ENCODE results near the gene MDFI. TPM values are rescaled to one million over a fixed set of nuclear protein-coding genes. Genes with fewer than 3 reads are reported as not detected.
"Not testable (repeated sequence)": the region's sequence is repeated elsewhere in the genome, so short reads cannot be mapped to it uniquely, and the experiment has no call there.

Gene MDFI
- total and polyA plus RNA-seq, 2 experiments from 2014 or later, result not detected

- Histone ChIP-seq H3K36me3 (ENCODE audit: low read depth) (no peaks in the 10 kb centered on the region), H3K4me3 (no peak overlapping the region), H3K4me1 (ENCODE audit: insufficient read depth) (no peaks in the 10 kb centered on the region), H3K9me3 (ENCODE audit: low read depth) (no peaks in the 10 kb centered on the region), H4K20me1 (ENCODE audit: insufficient read depth) (no peaks in the 10 kb centered on the region), H3K9me2 (ENCODE audit: insufficient read depth) (no peaks in the 10 kb centered on the region), H3K79me2 (ENCODE audit: insufficient read depth) (no peaks in the 10 kb centered on the region), H3K4me2 (ENCODE audit: unreplicated experiment) (no peak overlapping the region), H3F3A (ENCODE audit: insufficient read depth) (no peaks in the 10 kb centered on the region), H3K27me3 (replicated peaks; ENCODE audit: insufficient read depth) (no peaks in the 10 kb centered on the region), H3K27ac (no peak overlapping the region), H3K9ac (no peak overlapping the region), H2AFZ (no peak overlapping the region)
- WGBS, 2 experiments (ENCODE audit: low coverage in 1 of 2, low lambda C conversion rate in 2 of 2, missing lambda C conversion rate in 2 of 2), result 76 to 78% methylated on average over 11 of the region's 11 CpGs
- no peak for TF ChIP-seq EZH2phosphoT487 (IDR thresholded peaks at IDR 0.05; ENCODE audit: insufficient read depth, low read depth)
- TF ChIP-seq EZH2 (IDR thresholded peaks at IDR 0.05; ENCODE audit: insufficient read depth, poor library complexity, severe bottlenecking), result no peak
- no peak for DNase-seq
- in situ Hi-C loops (cut with MboI), result loop anchor here (10.0 kb wide), 1 partner anchor 66 kb away; no protein-coding TSS in a partner anchor
These were observed 29.7 kb upstream of the MDFI start for GRCh38 chr6:41608443-41609151.

GRCh38 chr6:41614715-41615114, 23.6 kb upstream of the MDFI start:
- Histone ChIP-seq H3K4me3 (no peak overlapping the region), H4K20me1 (ENCODE audit: insufficient read depth) (no peaks in the 10 kb centered on the region), H3K4me2 (ENCODE audit: unreplicated experiment) (no peak overlapping the region), H3K9ac (no peak overlapping the region), H3K9me3 (ENCODE audit: low read depth) (no peaks in the 10 kb centered on the region), H3K79me2 (ENCODE audit: insufficient read depth) (no peaks in the 10 kb centered on the region), H2AFZ (no peak overlapping the region), H3K27ac (no peak overlapping the region), H3K4me1 (ENCODE audit: insufficient read depth) (no peaks in the 10 kb centered on the region), H3F3A (ENCODE audit: insufficient read depth) (no peaks in the 10 kb centered on the region), H3K27me3 (replicated peaks; ENCODE audit: insufficient read depth) (peaks cover 6% of the 10 kb centered on the region), H3K9me2 (ENCODE audit: insufficient read depth) (no peaks in the 10 kb centered on the region), H3K36me3 (ENCODE audit: low read depth) (no peaks in the 10 kb centered on the region)
- DNase-seq, result no peak
- WGBS, 2 experiments (ENCODE audit: low coverage in 1 of 2, low lambda C conversion rate in 2 of 2, missing lambda C conversion rate in 2 of 2), result 82 to 88% methylated on average over 2 of the region's 2 CpGs
- TF ChIP-seq EZH2 (IDR thresholded peaks at IDR 0.05; ENCODE audit: insufficient read depth, poor library complexity, severe bottlenecking) (no peak), EZH2phosphoT487 (IDR thresholded peaks at IDR 0.05; ENCODE audit: insufficient read depth, low read depth) (no peak)
- in situ Hi-C loops (cut with MboI), result no loop called here

- H3K27ac ChIP-seq, result no peak overlapping the region
- H3K9ac ChIP-seq, result no peak overlapping the region
- H3K27me3 ChIP-seq (replicated peaks; ENCODE audit: insufficient read depth), result peaks cover 6% of the 10 kb centered on the region
- no peaks in the 10 kb centered on the region for H3K36me3 ChIP-seq (ENCODE audit: low read depth)
- no peak for DNase-seq
- no peak overlapping the region for H3K4me2 ChIP-seq (ENCODE audit: unreplicated experiment)
- H3K4me1 ChIP-seq (ENCODE audit: insufficient read depth), result no peaks in the 10 kb centered on the region
- 62 to 69% methylated on average over 7 of the region's 7 CpGs for WGBS, 2 experiments (ENCODE audit: low coverage in 1 of 2, low lambda C conversion rate in 2 of 2, missing lambda C conversion rate in 2 of 2)
- H3K79me2 ChIP-seq (ENCODE audit: insufficient read depth), result no peaks in the 10 kb centered on the region
- no peak overlapping the region for H3K4me3 ChIP-seq
- in situ Hi-C loops (cut with MboI), result no loop called here
- H4K20me1 ChIP-seq (ENCODE audit: insufficient read depth), result no peaks in the 10 kb centered on the region
- no peaks in the 10 kb centered on the region for H3F3A ChIP-seq (ENCODE audit: insufficient read depth)
- H2AFZ ChIP-seq, result no peak overlapping the region
- TF ChIP-seq EZH2 (IDR thresholded peaks at IDR 0.05; ENCODE audit: insufficient read depth, poor library complexity, severe bottlenecking) (no peak), EZH2phosphoT487 (IDR thresholded peaks at IDR 0.05; ENCODE audit: insufficient read depth, low read depth) (no peak)
- H3K9me2 ChIP-seq (ENCODE audit: insufficient read depth), result no peaks in the 10 kb centered on the region
- no peaks in the 10 kb centered on the region for H3K9me3 ChIP-seq (ENCODE audit: low read depth)
These were observed 23.0 kb upstream of the MDFI start for GRCh38 chr6:41615311-41615710.

DNA sequence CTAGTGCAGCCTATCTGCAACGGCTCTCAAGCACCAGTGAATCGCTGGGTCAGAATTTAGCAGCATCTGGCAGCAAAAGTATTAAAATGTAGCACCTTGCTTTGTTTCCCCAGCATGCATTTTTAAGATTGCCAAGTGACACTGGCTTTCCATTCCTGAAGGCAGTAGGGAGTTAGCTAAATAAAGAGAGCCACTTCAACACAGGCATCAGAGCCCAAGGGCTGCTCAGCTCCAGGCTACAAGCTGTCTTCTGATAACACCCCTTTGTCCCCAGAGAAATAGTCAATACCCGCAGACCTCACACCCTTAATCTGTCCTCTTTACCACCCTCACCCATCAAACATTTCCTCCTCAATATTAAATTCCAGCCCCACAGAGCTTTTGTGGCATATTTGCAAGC, 19.7 kb upstream of the MDFI start:
- TF ChIP-seq EZH2 (IDR thresholded peaks at IDR 0.05; ENCODE audit: insufficient read depth, poor library complexity, severe bottlenecking) (no peak), EZH2phosphoT487 (IDR thresholded peaks at IDR 0.05; ENCODE audit: insufficient read depth, low read depth) (no peak)
- no peaks in the 10 kb centered on the region for H3K9me2 ChIP-seq (ENCODE audit: insufficient read depth)
- H3F3A ChIP-seq (ENCODE audit: insufficient read depth), result no peaks in the 10 kb centered on the region
- peaks cover 4% of the 10 kb centered on the region for H3K9me3 ChIP-seq (ENCODE audit: low read depth)
- no peak overlapping the region for H3K9ac ChIP-seq
- WGBS, 2 experiments (ENCODE audit: low coverage in 1 of 2, low lambda C conversion rate in 2 of 2, missing lambda C conversion rate in 2 of 2), result 51 to 57% methylated on average over 3 of the region's 3 CpGs
- no peak overlapping the region for H3K4me2 ChIP-seq (ENCODE audit: unreplicated experiment)
- peaks cover 6% of the 10 kb centered on the region for H3K27me3 ChIP-seq (replicated peaks; ENCODE audit: insufficient read depth)
- H3K36me3 ChIP-seq (ENCODE audit: low read depth), result no peaks in the 10 kb centered on the region
- in situ Hi-C loops (cut with MboI), result no loop called here
- DNase-seq, result no peak
- H3K27ac ChIP-seq, result no peak overlapping the region
- H2AFZ ChIP-seq, result no peak overlapping the region
- no peaks in the 10 kb centered on the region for H3K79me2 ChIP-seq (ENCODE audit: insufficient read depth)
- H3K4me1 ChIP-seq (ENCODE audit: insufficient read depth), result no peaks in the 10 kb centered on the region
- H3K4me3 ChIP-seq, result no peak overlapping the region
- H4K20me1 ChIP-seq (ENCODE audit: insufficient read depth), result no peaks in the 10 kb centered on the region

DNA sequence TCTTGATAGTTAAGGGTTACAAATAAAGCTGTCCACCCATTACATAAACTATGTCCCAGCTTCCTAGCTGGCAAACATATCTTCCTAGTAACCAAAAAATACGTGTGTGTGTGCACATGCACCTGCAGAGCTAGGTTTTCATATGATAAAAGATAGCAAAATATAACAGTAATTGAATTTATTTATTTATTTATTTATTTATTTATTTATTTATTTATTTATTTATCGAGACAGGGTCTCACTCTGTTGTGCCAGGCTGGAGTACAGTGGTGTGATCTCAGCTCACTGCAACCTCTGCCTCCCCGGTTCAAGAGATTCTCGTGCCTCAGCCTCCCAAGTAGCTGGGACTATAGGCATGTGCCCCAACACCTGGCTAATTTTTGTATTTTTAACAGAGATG, 19.1 kb upstream of the MDFI start:
- H3K79me2 ChIP-seq (ENCODE audit: insufficient read depth); H3K4me3 ChIP-seq; H2AFZ ChIP-seq; H4K20me1 ChIP-seq (ENCODE audit: insufficient read depth); H3K9me2 ChIP-seq (ENCODE audit: insufficient read depth); H3K36me3 ChIP-seq (ENCODE audit: low read depth); DNase-seq; H3F3A ChIP-seq (ENCODE audit: insufficient read depth); H3K9ac ChIP-seq; H3K27me3 ChIP-seq (replicated peaks; ENCODE audit: insufficient read depth); H3K4me1 ChIP-seq (ENCODE audit: insufficient read depth); H3K4me2 ChIP-seq (ENCODE audit: unreplicated experiment); H3K9me3 ChIP-seq (ENCODE audit: low read depth); in situ Hi-C loops (cut with MboI); H3K27ac ChIP-seq: not testable (repeated sequence)
- 47 to 50% methylated on average over 4 of the region's 4 CpGs for WGBS, 2 experiments (ENCODE audit: low coverage in 1 of 2, low lambda C conversion rate in 2 of 2, missing lambda C conversion rate in 2 of 2)
